HG03575 (cell line): ENCODE results near the gene THOC1.

Experiments
- ATAC-seq: cut with Tn5 transposase; IDR thresholded peaks from one replicate; pipeline ENCODE4 v1.9.1; 2021; ENCODE audit not compliant: unreplicated experiment, insufficient number of reproducible peaks, low FRiP score; ENCODE audit errors: extremely low read depth

The THOC1 gene

DNA sequence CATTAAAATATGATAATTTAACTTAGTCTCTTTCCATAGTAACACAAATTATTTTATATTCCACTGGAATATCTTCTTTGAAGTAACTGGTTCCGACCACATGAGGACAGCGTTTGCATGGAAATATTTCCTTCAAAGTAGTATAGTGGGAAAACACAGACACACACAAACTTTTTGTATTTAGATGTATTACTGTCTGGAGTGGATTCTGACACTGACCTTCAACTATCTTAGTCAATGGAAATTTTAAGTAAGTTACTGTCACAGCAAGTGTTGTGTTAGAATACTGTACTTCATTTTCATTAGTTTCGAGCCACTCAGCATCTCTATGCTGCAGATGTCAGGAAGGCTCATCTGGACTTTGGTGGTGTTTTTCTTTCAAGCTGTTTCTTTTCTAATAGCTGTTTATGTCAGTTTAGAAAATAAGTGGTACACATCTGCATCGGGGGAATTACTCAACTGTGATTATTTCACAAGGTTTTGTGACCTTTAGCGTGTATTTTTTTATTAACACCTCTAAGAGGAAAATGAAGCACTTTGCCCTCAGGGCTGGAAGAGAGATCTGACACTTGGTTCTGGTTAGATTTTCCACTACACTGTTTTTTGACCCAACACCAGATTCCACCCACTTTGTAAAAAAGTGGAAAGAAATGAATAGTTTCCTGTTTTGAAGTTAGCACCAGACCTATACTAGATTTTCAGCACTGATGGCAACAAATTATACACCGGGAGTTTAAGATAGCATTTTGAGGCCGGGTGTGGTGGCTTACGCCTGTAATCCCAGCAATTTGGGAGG, 18.9 kb upstream of the THOC1 start:
- no peak for ATAC-seq

DNA sequence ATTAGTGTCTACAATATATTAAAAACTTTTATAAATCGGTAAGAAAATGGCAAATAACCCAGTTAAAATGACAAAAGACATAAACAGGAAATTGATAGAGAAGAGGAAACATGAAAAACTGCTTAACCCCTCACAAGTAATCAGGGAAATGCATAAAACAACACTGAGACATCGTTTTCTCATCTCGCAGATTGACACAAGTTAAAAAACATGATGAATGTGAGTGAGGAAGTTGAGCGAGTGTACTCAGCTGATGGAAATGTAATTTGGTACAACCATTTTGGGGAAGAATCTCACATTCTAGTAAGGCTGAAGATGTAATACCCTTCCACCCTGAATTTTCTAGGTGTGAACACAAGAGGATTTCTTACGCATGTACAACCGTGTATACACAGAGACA, 18.0 kb upstream of the THOC1 start:
- no peak for ATAC-seq

DNA sequence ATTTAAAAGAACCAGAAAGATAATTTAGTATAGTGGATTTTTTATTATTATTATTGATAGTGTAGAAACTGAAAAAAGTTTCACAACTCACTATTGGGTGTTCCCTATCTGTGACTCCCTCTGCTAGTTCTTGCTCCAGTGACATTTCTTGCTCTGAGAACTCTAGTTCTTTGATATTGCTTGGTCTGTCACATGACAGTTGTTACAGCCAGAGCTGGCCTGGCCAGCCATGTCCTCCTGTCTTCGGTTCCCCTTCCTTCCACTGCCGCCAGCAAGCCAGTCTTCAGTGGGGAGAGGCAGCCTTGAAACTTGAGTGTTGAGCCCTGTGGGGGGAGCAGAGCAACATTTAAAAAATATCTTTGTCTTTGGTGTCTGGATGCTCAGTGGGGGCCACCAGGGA, 7.6 kb upstream of the THOC1 start:
- ATAC-seq, result no peak

DNA sequence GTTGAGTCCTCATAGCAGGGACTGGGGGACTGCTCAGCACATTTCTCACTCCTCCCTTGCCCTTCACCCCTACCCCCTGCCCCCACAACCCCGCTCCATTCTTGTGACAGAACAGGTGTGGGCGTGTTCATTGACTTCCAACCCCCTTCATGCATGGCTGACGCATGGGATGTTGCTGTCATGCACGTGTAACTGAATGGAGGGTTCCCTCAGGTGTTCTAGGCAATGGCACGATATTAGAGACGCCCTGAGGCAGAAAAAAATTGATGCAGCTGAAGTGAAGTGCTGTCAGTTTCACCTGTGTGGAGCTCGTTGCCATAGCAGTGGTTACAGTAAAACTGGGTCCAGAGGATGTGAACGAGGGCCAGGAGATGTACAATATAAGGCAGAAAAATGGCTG, 6.5 kb upstream of the THOC1 start:
- ATAC-seq, result no peak

DNA sequence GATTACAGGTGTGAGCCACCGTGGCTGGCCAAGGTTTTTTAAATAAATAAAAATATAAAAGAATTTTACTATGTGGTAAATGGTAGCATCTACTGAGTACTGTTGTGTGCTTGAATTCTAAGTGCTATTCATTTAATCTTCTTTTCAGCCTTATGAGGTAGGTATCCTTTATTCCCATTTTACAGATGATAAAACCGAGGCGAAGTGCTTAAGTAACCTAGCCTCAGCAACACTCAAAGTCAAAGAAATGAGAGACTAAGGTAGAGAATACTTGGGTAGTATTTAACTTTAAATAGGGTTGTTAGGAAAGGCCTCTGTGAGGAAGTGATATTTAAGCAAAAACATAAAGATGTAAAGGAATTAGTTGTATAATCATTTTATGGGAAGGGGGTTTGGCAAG, 5.7 kb upstream of the THOC1 start:
- no peak for ATAC-seq

DNA sequence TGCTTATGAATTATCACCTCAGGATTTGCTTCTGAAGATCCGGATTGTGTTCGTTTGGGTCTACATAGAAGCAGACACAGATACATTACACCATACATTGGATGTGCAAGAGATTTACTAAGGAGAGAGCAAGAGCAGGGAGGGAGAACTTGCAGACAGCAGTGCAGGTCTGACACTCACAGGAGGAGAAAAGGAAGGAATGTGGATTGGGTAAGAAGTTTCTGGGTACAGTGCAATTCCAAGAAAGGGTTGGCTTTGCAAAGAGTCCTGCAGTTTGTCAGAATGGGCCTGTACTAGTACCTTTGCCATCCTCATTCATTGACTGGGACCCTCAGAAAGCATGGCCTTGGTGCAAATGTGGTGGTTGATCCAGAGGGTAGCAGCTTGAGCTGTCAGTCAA, 4.8 kb upstream of the THOC1 start:
- no peak for ATAC-seq

DNA sequence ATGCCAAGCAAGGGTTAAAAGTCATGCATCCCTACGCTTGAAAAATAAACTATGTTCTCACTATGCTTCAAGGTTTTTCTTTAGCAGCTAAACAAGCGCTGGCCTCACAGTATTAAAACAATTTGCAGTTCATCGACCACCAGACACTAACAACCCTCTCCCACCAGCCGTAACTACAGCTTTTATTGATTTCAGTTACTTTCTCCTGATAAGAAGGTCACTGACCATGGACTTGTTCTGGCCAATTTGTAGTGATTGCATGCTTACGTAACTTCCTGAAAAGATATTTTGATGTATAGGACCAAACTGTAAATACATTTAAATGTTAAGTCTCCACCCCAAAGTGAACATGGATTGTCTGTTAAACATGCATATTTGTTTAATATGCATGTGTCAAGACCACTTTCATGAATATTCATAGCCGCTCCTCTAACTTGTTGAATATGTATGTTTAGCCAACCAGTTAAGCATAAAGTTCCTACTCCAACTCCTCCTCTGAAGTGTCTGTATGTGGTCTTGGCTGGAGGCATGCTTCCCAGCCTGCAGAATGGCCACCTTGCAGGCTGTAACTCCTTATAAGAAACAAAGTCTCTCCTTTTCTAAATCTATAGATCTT, 1.7 kb upstream of the THOC1 start:
- no peak for ATAC-seq

DNA sequence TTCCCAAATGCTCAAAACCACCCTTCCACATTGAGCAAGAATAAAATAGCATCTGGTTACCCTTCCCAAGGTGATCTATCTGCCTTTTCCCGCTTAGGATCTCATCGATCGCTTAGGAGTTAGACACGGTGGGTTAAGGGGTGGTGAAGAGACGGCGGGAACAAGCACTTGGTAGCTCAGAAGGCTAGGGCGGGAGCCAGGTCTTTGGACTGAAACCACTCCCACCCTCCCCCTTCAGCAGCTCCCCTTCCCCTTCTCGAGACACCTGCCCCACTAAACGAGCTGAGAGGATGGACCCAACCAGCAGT, 513 bp downstream of the THOC1 start:
- ATAC-seq, result peak; percentile 1

DNA sequence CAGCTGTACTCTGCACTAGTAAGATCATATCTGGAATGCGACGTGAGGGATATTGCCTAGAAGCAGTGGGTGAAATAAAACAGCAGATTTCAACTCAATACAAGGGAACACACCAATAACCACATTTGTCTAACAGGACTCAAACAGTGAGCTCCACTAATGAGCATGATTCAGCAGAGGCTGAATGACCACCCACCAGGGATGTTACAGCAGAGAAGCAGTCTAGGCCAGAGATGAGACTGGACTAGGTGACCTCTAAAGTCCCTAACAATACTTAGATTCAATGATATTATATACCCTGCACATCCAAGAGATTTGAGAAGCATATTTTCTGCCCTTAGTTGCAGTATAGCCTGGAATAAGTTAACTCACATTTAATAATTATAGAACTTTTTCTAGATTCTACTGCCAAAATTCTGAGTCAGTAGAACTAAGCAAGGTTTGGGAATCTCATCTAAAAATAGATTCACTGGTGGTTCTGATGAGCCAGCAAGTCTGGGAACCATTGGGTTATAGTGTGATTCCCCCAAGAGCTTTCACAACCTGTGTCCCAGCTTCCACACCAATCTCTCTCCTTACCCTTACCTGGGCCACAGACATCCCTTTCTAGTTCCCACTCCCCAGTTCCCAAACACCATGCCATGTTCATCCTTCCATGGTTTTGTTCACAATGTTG, 6.3 kb downstream of the THOC1 start:
- no peak for ATAC-seq

DNA sequence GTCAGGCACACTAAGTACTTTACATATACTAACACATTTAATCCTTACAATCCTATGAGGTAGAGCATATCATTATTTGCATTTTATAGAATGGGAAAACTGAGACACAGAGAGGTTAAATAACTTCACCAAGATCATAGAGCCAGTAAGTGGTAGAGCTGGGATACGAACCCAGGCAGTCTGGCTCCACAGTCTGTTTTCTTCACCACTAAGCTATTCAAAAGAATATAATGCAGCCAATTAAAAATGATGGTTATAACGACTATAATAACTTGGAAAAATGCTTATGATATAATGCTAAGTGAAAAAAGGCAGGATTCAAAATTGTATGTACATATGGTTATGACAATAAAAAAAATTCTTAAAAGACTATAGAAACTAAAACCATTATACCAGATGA, 7.3 kb downstream of the THOC1 start:
- ATAC-seq, result no peak

DNA sequence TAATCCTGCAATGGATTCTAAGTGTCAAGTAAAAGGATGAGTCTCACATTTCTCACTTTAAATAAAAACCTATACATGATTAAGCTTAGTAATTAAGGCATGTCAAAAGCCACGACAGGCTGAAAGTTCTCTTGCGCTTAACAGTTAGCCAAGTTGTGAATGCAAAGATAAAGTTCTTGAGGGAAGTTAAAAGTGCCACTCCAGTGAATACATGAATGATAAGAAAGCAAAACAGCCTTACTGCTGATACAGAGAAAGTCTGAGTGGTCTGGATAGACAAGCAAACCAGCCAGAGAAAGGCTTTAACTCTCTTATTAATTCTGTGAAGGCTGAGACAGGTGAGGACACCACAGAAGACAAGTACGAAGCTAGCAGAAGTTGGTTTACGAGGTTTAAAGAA, 12.7 kb downstream of the THOC1 start:
- no peak for ATAC-seq

DNA sequence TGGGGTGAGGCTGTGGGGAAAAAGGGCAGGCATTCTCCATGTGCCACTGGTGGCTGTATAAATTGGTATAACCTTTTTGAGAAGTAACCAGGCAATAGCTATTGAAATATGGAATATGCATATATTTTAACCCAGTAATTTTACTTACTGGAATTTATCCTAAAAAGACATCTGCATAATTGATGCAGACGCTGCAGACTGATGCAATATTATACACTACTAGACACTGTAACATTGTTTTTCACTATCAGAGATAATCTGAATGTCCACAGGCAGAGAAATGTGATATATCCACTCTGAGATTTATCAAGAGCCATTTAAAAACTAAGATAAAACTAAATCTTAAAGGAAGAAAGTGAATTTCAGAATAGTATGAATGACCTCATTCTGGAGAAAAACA, 14.7 kb downstream of the THOC1 start:
- ATAC-seq, result no peak

DNA sequence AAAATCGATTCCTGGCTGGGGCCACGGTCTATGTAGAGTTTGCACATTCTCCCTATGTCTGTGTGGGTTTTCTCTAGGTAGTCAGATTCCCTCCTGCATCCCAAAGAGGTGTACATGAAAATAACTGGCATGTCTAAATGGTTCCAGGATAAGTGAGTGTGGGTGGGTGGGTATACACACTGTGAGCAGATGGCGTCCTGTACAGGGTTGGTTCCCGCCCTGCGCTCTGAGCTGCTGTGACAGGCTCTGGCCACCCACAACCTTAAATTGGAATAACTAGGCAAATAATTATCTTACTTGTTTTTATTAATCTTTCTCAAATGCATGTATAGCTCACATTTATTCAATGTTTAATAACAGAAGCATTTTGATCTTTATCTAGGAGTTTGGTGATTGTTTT, 16.3 kb downstream of the THOC1 start:
- no peak for ATAC-seq

DNA sequence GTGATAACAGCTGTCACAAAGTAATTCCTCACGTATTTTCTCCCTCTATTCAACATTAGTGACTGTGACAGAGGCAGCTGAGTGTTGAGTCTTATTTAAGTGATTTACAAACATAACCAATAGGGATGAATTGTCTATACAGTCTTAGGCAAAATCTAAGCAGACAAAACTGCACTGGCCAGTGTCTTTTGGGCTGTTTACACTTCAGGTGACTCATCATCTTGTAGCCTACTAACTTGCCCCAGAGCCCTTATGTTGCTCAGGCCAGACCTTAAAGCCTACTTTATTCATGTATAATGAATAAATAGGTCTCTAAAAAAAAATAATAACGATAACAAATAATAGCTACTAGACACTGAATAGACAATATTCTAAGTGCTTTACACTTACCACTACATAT, 17.2 kb downstream of the THOC1 start:
- ATAC-seq, result no peak

DNA sequence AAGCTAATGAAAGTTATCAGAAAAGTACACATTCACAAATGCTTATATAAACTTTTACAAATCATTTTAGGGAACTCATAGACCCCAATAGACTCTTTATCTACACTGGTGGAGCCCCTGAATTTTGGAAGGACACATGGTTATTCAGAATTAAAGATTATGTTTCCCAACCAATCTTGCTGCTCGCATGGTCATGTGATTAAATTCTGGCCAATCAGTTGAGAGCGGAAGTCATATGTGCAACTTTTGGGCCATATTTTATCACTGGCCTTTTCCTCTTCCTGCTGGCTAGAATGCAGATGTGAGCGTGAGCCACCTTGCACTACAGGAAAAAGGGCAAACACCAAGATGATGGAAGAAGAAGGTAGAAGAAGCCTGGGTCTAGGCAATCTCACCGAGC, 19.8 kb downstream of the THOC1 start:
- ATAC-seq, result no peak

DNA sequence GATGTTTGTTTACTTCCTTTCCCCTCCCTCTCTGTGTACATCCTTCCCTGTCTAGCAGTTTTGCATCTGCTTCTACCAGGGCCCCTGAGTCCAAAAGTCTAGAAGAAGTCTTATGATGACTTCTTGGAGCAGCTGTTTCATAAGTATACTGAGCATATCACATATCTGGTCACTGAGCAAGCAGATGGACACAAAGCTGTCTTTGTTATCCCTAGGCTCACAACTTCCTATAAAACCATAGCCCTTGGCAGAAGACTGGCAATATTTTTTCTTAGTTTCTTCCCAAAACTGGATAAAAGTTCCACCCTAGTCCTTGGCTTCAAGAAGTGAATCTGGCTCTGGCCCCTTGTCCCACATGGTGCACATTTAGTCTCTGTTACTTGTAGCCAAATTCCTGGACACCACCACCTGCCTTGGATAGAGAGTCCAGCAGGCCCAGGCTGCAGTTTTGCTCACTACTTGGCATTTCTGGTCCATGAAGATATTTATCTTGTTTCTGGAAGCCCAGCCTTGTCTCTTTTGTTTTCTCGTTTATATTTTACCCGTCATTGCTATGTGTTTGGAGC, 22.5 kb downstream of the THOC1 start:
- ATAC-seq, result no peak

DNA sequence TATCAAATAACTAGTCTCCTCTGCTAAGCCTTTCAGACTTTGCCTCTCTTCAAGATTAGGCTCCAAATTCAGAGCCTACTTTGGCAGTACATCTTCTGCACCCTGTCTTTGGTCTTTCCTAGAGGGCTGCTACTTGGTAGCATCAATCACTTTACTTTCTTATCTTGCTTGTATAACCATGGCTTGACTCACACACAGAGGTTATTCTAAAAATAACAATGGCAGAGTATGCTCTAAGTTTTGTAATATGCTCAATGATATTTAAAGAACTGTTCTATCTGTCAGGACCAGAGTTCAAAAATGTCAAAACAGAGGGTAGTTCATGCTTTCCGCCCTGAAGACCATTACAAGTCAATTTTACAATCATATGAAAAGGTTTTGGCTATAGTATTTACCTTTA, 27.7 kb downstream of the THOC1 start:
- ATAC-seq, result no peak

DNA sequence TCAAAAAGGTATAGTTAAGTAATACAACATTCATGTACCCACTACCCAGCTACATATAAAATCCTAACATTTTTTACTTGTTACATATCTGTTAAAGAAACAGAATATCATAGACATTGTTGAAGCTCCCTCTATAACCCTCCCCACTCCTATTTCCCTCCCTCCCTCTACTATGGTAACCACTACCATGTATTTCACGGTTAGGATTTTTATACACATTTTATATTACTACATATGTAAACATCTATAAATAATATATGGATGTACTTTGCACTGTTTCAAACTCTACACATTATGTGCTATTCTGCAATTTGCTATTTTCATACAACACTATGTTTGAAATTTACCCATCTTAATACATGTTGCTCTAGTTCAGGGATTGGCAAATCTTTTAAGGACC, 36.3 kb downstream of the THOC1 start:
- no peak for ATAC-seq

DNA sequence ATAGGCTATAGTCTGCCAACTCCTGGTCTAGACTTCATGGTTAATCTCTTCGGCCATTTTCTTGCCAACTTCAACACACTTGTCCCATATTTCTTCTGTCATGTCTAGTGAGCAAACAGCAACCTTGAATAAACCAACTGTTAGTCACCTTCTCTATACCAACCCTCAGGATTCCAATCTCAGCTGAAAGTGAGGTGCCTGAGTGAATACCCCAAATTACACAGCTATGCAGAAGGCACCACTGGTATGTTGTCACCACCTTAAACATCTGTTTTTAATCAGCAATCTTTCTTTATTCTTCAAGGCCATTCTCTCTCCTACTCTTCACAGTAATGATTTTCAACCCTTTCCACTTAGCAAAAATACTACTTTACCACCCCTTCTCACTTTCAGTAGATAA, 39.3 kb downstream of the THOC1 start:
- ATAC-seq, result no peak

DNA sequence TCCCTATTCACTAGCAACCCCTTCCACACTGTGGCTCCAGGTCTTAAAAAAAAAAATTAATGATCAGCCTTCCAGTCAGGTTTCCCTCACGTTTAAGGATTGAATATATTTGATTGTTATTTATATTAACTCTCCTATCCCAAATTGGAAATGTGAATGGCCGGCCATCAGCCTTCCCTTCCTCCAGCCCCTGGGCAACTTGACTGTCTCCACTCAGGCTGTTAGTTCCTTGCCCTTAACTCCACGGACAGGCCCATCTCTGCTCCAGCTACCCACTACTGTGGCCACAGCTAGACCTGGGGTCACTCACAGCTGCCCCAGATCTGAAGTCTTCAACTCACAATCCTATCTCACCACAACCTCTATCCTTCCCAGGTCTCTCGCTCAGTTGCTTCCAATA, 39.9 kb downstream of the THOC1 start:
- ATAC-seq, result no peak
